Measurements from ENCODE around the gene SMOC2.
"Not testable (repeated sequence)": the region's sequence is repeated elsewhere in the genome, so short reads cannot be mapped to it uniquely, and the experiment has no call there.

Gene SMOC2

GRCh38 chr6:168524571-168525001, 83.6 kb downstream of the SMOC2 start:
- DNase-seq: no peak

- DNase-seq: no peak
Observed at GRCh38 chr6:168525114-168525513, 84.1 kb downstream of the SMOC2 start.

GRCh38 chr6:168525926-168526630, 85.1 kb downstream of the SMOC2 start:
- no peak for DNase-seq

GRCh38 chr6:168526841-168527281, 85.9 kb downstream of the SMOC2 start:
- no peak for DNase-seq

- no peak for DNase-seq
Observed at GRCh38 chr6:168527451-168528210, 86.6 kb downstream of the SMOC2 start.

- DNase-seq: no peak
Observed at GRCh38 chr6:168528474-168529095, 87.6 kb downstream of the SMOC2 start.

- no peak for DNase-seq
Observed at GRCh38 chr6:168529214-168529613, 88.2 kb downstream of the SMOC2 start.

- DNase-seq: no peak
Observed at GRCh38 chr6:168530653-168531071, 89.7 kb downstream of the SMOC2 start.

GRCh38 chr6:168532070-168532469, 91.1 kb downstream of the SMOC2 start:
- no peak for DNase-seq

GRCh38 chr6:168533414-168533813, 92.4 kb downstream of the SMOC2 start:
- no peak for DNase-seq

- DNase-seq: no peak
Observed at GRCh38 chr6:168534265-168534664, 93.3 kb downstream of the SMOC2 start.

GRCh38 chr6:168535711-168536110, 94.7 kb downstream of the SMOC2 start:
- no peak for DNase-seq

GRCh38 chr6:168536196-168536595, 95.2 kb downstream of the SMOC2 start:
- DNase-seq: no peak

- no peak for DNase-seq
Observed at GRCh38 chr6:168536665-168537539, 95.9 kb downstream of the SMOC2 start.

- DNase-seq: no peak
Observed at GRCh38 chr6:168537540-168537884, 96.5 kb downstream of the SMOC2 start.

GRCh38 chr6:168538188-168538891, 97.4 kb downstream of the SMOC2 start:
- not testable (repeated sequence) for DNase-seq

- no peak for DNase-seq
Observed at GRCh38 chr6:168538892-168539811, 98.2 kb downstream of the SMOC2 start.

- DNase-seq: no peak
Observed at GRCh38 chr6:168540713-168541291, 99.8 kb downstream of the SMOC2 start.

- DNase-seq: no peak
Observed at GRCh38 chr6:168541307-168541706, 100.3 kb downstream of the SMOC2 start.

GRCh38 chr6:168542301-168542700, 101.3 kb downstream of the SMOC2 start:
- DNase-seq: no peak

- DNase-seq: no peak
Observed at GRCh38 chr6:168545428-168545827, 104.4 kb downstream of the SMOC2 start.

Measured in stimulated activated CD4-positive, alpha-beta T cell treated with anti-CD3 and anti-CD28 coated beads, Interleukin-1b, Interleukin-23, amount 100 ng/mL, for 48 hours (primary cell).